Lower leg skin (tissue), 3 donors: ENCODE measurements around the gene PITPNB.

Source experiments
- CTCF ChIP-seq, 3 donors: fragments of 450-650 bp; IDR thresholded peaks; one replicate each; pipeline ENCODE4 v1.5.1; 2016; ENCODE audit warnings: antibody characterized with exemption in 3 of 3, mild to moderate bottlenecking in 3 of 3, moderate library complexity in 2 of 3
- POLR2A ChIP-seq, 2 donors: fragments of 450-650 bp; IDR thresholded peaks; one replicate each; pipeline ENCODE4 v1.6.1; 2016 to 2017; ENCODE audit warnings: antibody characterized with exemption in 2 of 2, mild to moderate bottlenecking in 1 of 2, moderate library complexity in 1 of 2

DNA sequence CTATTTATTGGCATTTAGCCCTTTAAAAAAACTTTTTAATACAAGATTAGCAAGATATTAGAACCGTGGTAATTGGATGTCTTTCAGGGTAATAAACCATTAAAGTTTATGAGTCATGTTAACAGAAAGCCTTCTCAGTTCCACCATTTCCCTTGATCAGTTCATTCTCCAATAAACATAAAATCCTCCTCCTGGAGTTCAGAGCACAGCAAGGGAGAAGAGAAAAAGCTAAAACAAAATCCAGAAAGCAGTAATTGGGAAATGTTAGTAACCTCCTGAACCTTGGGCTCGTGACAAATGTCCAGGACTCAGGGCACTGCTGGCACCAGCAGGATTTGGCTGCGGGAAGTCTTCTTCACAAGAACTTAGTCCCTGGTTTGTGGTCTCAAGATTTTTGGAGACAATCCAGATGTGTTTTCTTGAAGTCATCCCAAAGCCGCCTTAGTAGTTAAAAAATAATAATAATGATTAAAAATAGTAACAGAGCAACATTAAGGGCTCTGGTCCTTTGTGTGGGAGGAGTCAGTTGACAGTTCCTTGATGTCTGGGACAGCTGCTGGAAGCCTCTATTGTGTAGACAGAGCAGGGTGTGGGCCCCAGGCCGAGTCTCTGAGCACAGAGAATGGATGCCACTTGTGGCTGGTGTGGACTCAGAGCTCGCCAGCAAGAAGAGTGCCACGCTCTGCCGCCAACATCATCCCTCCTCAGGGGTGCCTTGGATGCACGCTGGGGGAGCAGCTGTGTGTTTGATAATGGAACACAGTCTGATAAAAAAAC lies 43.4 kb upstream of the PITPNB start:
- no peak for TF ChIP-seq CTCF (IDR thresholded peaks at IDR 0.05)
- no peak for TF ChIP-seq POLR2A (IDR thresholded peaks at IDR 0.05)
